ENCODE results near the gene BTBD16.

DNA sequence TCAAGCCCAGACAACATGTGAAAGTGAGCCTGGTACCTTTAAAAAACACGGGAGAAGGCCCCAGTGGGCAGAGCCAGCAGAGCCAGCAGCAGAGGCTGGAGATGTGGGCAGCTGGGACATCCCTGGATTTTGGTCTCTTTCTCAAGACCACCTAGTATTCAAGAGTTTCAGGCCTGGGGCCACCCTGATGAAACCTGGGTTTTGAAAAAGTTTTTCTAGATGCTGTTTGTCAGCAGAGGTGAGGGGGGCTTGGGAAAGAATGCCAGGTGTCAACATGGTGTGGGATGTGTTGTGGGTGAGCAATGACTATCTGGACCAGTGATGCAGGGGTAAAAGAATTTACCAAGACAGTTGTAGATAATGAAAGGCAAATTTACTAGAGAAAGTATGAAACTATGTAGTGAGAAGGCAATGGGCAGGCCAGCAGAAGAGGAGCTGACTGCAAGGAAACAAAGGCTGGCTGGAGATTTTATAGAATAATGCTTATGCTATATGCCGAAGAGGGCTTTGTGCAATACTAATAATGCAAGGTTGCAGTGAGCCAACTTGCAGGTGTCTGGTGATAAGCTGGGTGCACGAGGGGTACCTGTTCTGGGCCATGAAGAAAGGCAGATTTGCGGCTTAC lies 75.3 kb downstream of the BTBD16 start:
- TF ChIP-seq, protein P1, sequence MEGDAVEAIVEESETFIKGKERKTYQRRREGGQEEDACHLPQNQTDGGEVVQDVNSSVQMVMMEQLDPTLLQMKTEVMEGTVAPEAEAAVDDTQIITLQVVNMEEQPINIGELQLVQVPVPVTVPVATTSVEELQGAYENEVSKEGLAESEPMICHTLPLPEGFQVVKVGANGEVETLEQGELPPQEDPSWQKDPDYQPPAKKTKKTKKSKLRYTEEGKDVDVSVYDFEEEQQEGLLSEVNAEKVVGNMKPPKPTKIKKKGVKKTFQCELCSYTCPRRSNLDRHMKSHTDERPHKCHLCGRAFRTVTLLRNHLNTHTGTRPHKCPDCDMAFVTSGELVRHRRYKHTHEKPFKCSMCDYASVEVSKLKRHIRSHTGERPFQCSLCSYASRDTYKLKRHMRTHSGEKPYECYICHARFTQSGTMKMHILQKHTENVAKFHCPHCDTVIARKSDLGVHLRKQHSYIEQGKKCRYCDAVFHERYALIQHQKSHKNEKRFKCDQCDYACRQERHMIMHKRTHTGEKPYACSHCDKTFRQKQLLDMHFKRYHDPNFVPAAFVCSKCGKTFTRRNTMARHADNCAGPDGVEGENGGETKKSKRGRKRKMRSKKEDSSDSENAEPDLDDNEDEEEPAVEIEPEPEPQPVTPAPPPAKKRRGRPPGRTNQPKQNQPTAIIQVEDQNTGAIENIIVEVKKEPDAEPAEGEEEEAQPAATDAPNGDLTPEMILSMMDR (IDR thresholded peaks at IDR 0.05): no peak
- no peak for TF ChIP-seq POLR2A (IDR thresholded peaks at IDR 0.05)

Measured in body of pancreas (tissue), 4 donors.